Stimulated activated CD4-positive, alpha-beta T cell treated with anti-CD3 and anti-CD28 coated beads, TNF-alpha, amount 100 ng/mL, for 1 hour (primary cell): Measurements from ENCODE around the gene VSX2.
"Not testable (repeated sequence)": the region's sequence is repeated elsewhere in the genome, so short reads cannot be mapped to it uniquely, and the experiment has no call there.

Experiments
- DNase-seq, 3 donors: peaks; one replicate each; pipeline ENCODE4 v3.0.0-alpha.2; 2020; ENCODE audit warnings: low read depth in 3 of 3, low spot score in 1 of 3

VSX2 gene

GRCh38 chr14:74258764-74259035 lies 19.5 kb downstream of the VSX2 start:
- DNase-seq, result no peak

DNA sequence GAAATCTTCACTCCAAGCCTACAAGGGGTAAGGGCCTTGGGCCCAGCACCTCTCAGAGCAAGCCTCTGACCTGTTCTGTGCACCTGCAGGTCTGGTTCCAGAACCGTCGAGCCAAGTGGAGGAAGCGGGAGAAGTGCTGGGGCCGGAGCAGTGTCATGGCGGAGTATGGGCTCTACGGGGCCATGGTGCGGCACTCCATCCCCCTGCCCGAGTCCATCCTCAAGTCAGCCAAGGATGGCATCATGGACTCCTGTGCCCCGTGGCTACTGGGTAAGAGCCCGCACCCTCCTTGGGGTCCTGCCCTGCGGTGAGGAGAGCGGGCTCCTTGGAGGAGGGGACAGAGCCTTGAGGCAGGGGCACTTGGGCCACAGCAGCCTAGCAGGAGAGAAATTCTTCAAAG lies 20.3 kb downstream of the VSX2 start:
- no peak for DNase-seq

DNA sequence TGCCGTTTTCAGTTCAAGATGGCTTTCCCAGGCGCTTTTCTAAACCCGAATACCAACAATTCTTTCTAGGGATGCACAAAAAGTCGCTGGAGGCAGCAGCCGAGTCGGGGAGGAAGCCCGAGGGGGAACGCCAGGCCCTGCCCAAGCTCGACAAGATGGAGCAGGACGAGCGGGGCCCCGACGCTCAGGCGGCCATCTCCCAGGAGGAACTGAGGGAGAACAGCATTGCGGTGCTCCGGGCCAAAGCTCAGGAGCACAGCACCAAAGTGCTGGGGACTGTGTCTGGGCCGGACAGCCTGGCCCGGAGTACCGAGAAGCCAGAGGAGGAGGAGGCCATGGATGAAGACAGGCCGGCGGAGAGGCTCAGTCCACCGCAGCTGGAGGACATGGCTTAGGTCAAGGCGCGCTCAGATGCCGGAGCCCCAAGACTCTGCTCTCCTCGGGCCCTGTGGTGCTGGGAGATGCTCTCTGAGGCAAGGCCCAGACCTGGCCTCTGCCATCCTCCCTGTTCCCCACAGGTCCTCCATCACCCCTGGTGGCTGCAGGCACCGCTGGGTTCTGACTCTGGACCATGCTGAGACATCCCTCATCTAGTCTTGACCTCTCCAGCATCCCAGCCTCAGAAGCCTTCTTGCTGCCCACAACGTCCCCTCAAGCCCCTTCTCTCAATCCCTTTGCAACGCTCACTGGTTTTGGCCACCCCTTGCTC lies 21.4 kb downstream of the VSX2 start:
- no peak for DNase-seq

DNA sequence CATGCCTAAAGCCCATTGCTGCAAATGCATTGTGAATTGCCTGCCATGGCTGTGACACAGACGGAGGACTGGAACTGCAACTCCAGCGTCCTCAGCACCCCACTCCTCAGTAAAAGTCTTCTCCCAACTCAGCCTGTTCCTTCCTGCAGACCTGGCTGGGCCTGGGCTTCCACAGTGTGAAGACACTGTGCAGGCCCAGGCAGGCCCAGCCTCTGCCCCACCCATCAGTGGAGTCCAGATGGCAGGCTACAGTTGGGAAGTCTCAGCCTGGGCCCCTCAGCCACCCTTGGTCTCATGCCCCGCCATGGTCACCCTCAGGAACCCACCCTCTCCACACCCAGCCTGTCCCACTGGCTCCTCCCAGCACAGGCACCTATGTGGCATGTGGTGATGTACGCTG lies 22.0 kb downstream of the VSX2 start:
- DNase-seq, result no peak

DNA sequence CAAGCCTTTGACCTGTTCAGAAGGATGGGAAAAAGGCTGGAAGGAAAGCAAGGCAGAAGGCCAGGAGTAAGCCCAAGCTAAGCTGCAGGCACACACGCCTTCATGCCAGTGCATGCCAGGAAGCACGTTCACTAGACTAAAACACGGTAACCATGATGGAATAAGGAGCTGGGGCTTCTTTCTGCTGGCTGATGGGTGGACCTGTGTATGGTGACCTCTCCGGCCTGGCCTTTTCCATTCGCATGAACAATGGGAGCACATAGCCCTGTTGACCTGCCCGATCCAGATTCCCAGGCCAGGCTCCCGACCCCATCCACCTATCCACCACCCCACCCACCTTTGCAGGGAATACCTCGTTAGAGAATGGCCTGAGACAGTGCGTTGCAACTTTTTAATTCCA lies 22.8 kb downstream of the VSX2 start:
- no peak for DNase-seq

DNA sequence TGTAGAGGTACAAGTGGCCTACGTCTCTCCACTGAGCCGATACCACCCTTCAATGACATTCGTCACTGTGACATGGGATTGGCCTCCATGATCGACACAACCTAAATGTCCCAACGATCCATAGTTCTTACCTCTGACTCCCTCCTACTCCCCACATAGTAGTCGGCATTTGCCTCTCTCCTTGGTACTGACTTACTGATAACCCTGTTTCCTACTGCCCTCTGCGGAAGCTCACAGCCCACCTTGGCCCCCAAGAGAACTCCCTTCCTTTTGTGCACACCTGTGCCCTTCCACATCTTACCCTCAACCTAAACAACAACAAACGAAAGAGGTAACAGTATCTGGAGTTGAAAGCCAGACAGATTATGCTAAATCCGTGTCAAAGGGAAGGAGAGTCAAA lies 23.9 kb downstream of the VSX2 start:
- DNase-seq, result no peak

- DNase-seq, result no peak
Observed at GRCh38 chr14:74263921-74264320, 24.7 kb downstream of the VSX2 start.

GRCh38 chr14:74265301-74265965 lies 26.2 kb downstream of the VSX2 start:
- DNase-seq, result no peak

- no peak for DNase-seq
Observed at GRCh38 chr14:74267588-74267987, 28.3 kb downstream of the VSX2 start.

- not testable (repeated sequence) for DNase-seq
Observed at GRCh38 chr14:74270382-74271177, 31.3 kb downstream of the VSX2 start.

DNA sequence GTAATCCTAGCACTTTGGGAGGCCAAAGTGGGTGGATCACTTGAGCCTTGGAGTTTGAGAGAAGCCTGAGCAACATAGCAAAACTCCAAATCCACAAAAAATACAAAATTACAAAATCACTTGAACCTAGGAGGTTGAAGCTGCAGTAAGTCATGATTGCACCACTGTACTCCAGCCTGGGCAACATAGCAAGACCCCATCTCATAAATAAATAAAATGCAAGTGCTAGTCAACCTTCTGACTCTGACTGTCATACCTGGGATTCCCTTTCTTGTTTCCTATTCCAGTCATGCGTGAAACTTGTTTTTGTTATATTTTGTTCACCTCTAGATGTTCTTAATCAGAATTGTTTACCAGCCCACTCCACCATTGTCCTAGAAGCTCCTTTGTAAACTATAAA lies 32.1 kb downstream of the VSX2 start:
- no peak for DNase-seq

- no peak for DNase-seq
Observed at GRCh38 chr14:74275241-74275841, 36.1 kb downstream of the VSX2 start.

DNA sequence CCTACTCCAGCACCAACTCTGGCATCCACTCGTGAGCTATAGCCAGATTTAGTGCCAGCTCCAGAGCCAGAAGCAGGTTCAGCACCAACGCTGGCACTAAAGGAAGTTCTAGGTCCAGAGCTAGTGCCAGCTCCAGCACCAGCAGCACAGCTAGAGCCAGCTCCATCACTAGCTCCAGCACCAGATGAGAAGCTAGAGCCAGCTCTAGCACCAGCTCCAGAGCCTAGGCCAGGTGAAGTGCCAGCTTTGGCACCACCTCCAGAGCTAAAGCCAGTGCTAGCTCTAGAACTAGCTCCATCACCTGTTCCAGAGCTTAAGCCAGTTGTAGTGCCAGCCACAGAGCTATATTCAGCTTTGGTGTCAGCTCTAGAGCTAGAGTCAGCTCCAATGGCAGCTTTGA lies 38.8 kb downstream of the VSX2 start:
- DNase-seq, result no peak

DNA sequence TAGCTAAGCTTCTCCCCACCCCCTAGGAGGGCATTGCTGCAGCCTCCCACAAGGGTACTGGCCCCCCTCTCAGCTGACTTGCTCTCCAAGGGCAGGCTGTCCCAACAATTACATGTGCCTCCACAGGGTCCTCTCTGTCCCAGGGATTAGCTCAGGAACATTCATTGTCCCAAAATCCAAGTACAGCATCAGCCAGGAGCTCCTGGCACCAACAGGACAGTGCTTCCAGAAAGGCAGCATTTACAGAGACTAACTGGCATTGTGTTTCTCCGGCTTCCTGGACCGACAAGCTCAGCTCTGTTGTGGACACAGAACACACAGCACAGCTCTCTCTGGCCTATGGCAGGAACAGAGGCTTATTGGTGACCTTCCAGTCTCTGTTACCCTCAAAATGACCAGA lies 41.8 kb downstream of the VSX2 start:
- DNase-seq, result no peak

DNA sequence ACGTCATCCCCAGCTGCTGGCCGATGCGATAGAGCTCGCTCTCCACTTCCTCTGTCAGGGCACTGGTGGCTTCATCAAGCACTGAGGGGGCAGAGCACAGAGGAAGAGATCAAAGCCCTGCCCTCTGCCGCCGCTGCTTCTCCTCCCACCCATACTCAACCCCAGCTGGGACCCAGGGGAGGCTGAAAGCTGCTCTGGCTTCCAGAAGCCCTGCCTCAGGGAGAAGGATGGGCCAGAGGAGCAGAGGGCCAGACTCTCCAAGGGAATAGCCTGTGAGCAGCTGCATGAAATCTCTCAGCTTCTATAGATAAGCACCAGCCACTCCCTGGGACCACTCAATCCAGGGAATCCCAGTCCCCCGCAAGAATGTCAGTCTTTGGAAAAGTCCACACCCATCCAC lies 47.5 kb downstream of the VSX2 start:
- DNase-seq, result no peak

DNA sequence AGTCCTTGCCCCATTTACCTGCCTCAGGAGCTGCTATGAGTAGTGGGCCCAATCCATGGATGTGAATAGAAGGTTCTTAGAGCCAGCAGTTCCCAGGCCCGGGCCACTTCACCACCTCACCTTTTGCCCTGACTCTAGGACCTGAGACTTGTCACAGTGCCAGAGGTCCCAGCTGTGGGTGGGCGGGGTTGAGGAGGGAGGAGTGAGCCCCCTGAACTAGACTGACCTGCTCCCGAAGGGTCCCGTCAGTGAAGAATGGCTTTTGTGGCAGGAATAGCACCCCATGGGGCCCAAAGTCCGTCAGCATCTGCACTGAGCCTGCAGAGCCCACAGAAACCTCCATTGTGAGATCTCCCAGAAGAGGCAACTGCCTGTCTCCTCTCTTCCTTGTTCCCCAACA lies 50.6 kb downstream of the VSX2 start:
- DNase-seq, result no peak

DNA sequence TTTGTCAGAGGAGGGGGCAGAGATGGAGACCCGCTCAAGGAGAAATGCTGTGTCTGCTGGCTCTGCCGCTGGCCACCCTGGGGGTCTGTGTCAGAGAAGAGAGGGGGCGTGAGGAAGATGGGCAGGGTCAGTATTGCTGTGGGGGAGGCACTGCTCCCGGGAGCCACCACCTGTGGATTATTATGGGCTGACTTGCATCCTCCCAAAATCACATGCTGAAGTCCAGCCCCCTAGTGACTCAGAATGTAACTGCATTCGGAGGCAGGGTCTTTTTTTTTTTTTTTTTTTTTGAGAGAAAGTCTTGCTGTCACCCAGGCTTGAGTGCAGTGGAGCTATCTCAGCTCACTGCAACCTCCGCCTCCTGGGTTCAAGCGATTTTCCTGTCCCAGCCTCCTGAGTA lies 51.2 kb downstream of the VSX2 start:
- no peak for DNase-seq

DNA sequence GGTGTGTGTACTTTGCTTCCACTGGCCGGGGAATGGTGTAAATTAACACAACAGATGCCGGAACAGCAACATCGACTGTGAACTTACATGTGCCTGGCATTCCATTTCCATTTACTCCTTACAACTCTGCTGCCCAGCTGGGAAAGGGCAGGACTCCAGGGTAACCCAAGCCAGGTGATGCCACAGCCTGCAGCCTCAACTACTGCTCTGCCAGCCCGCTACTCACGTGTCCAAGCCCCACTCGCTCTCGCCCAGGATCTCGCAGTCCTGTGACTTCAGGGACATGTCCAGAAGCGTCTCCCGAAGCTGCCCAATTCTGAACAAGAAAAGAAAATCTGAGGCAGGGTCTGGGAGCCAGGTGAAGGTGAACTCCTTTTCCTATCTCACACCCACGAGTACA lies 52.8 kb downstream of the VSX2 start:
- no peak for DNase-seq

GRCh38 chr14:74293606-74294005 lies 54.4 kb downstream of the VSX2 start:
- DNase-seq, result no peak

DNA sequence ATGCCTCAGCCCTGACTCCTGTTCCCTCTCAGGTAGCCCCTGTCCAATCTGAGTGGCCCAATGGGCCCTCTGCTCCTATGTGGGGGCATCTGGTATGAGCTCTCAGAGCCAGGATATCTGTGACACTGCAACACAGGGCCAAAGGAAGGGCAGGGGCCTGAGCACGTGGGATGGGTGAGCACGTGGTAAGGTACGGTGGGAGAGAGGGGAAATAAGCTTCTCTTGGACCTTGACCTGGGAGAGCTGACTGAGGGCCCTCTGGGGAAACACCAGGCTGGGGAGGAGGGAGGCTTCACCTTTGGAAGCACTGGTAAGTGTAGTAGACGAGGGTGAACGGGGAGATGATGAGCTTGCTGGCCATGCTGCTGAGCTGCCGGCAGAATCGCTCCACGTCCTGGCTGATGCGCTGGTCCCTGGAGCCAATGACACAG lies 56.8 kb downstream of the VSX2 start:
- no peak for DNase-seq

GRCh38 chr14:74297986-74298385 lies 58.7 kb downstream of the VSX2 start:
- DNase-seq, result no peak

- DNase-seq, result no peak
Observed at GRCh38 chr14:74299061-74299545, 59.9 kb downstream of the VSX2 start.
